ENCODE results near the gene B4GALT6. TPM values are rescaled to one million over a fixed set of nuclear protein-coding genes. Genes with fewer than 3 reads are reported as not detected.

B4GALT6 gene
- total RNA-seq, 4 donors from 2014 or later: 1.7 to 4.2 (median 2.5) TPM

DNA sequence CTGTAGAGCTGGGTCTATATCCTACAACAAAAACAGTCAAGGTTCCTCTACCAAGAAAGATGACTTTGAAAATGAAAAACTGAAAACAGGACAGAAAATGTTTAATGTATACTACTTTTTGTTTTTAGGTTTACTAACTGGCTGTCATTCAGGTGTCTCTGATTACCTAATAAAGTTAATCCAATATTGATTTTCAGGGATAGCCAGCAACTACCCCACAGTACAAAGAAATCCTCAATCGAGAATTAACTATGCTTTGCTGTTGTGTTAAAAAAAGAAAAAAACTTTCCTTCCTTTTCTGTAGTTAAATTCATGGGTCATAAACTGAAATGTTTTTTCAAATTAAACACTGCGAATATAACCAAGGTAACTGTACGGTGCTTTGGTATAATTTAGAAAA is 46.9 kb downstream of the B4GALT6 start:
- TF ChIP-seq, protein P1, sequence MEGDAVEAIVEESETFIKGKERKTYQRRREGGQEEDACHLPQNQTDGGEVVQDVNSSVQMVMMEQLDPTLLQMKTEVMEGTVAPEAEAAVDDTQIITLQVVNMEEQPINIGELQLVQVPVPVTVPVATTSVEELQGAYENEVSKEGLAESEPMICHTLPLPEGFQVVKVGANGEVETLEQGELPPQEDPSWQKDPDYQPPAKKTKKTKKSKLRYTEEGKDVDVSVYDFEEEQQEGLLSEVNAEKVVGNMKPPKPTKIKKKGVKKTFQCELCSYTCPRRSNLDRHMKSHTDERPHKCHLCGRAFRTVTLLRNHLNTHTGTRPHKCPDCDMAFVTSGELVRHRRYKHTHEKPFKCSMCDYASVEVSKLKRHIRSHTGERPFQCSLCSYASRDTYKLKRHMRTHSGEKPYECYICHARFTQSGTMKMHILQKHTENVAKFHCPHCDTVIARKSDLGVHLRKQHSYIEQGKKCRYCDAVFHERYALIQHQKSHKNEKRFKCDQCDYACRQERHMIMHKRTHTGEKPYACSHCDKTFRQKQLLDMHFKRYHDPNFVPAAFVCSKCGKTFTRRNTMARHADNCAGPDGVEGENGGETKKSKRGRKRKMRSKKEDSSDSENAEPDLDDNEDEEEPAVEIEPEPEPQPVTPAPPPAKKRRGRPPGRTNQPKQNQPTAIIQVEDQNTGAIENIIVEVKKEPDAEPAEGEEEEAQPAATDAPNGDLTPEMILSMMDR (IDR thresholded peaks at IDR 0.05; ENCODE audit: low read depth): no peak

DNA sequence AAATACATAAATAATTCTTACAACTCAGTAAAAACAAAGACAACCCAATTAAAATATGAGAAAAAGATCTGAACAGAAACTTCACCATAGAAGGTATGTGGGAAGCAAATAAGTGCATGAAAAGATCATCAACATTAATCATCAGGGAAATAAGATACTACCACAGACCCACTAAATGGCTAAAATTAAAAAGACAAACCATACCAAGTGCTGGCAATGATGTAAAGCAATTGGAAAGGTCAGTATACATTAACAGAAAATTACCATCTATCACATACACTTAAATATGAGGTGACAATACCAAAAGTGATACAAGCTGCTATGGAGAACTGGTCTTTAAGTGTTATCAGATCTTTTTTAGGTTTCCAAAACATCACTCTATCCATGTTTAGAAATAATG is 48.0 kb downstream of the B4GALT6 start:
- TF ChIP-seq, protein P1 (IDR thresholded peaks at IDR 0.05; ENCODE audit: low read depth): no peak

DNA sequence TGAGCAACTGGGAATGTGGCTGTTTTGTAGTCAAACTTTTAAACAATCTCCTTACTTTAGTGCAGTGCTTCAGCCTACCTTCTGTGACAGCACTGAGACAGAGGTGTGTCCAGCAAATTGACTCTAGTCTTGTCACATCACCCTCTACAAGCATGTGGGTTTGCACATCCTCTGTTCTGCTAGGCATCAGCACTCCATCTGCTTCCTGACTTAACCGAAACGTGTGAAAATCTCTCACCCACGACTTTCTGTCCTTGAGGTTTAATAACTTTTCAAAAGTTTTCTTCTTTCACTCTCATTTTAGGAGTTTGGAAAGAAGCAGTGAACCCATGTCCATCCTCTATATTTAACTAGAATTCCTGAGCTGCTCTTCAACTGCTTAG is 50.1 kb downstream of the B4GALT6 start:
- TF ChIP-seq, protein P1 (IDR thresholded peaks at IDR 0.05; ENCODE audit: low read depth): no peak

DNA sequence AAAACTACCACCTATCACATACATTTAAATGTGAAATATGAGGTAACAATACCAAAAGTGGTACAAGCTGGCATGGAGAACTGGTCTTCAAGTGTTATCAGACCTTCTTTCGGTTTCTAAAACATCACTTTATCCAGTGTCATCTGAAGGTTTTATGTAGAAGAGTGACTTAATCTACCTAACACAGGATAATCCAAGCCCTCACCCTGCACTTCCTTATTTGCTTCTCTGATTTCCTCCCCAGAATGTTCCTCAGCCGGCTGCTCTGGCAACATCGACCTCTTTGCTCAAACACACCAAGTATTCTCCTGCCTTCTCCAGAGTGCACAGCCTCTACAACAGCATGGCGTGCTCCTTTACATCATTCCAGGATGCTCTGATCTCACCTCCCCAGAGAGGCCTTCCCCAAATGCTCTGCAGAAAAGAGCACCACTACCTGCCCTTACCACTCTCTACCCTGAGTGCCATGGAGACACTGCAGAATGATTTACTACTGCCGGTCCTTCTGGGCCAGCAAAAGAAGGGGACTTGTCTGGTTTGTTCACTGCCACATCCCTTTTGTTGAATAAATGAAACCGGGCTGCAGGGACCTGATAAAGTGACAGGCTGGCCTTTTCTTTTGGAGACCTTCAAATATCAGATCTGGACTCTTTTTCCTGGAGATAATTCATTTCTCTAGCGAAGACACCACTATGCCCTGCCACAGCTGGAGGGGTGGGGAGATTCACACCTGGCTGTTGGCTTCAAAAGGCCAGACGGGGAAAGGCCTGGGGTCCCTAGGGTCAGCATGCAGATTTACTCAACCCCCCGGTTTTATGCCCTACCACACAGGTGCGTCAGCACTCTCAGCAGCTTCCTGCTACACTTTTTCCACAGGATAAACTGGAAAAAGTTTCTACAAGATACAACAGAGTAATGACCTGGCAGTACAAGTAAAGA is 50.7 kb downstream of the B4GALT6 start:
- TF ChIP-seq, protein P1 (IDR thresholded peaks at IDR 0.05; ENCODE audit: low read depth): no peak

DNA sequence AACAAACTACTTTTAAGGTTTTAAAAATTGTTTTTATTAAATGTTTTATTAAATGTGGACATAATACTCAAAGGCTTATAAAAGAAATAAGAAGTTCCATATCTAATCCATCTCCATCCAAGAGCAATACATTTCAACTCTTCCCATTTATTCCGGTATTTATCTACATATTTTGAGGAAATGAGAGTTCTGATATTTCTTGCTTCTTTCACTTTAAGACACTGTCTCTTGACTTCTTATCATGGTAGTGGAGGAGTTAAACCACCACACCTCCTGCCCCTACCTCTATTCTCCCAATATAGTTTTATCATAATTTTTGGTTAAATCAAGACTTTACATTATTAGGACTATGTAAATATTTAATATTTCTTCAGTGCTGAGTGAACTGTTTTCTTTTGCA is 52.0 kb downstream of the B4GALT6 start:
- TF ChIP-seq, protein P1 (IDR thresholded peaks at IDR 0.05; ENCODE audit: low read depth): no peak

- TF ChIP-seq, protein P1 (IDR thresholded peaks at IDR 0.05; ENCODE audit: low read depth): no peak
Measured at GRCh38 chr18:31631526-31631925, 52.9 kb downstream of the B4GALT6 start.

GRCh38 chr18:31630549-31630948 is 53.8 kb downstream of the B4GALT6 start:
- TF ChIP-seq, protein P1 (IDR thresholded peaks at IDR 0.05; ENCODE audit: low read depth): no peak
